Gastroesophageal sphincter (tissue), 4 donors: Measurements from ENCODE around the gene PABPC3. TPM values are rescaled to one million over a fixed set of nuclear protein-coding genes. Genes with fewer than 3 reads are reported as not detected.
A peak's percentile ranks its signal among the peaks of the same experiment; 100 is the strongest.

Source experiments
- ATAC-seq: fragments of 150-250 bp; one replicate; pipeline ENCODE4 v1.9.1; 2016; ENCODE audit warnings: mild to moderate bottlenecking, moderate library complexity
- H3K27ac ChIP-seq, 4 donors: fragments of 200-600 bp; sonication (generic) in 3 of 4; 1 replicate in 3 of 4; 2 replicates in 1 of 4; pipeline ENCODE4 v1.5.1; 2016 to 2019
- H3K27me3 ChIP-seq: fragments of 200-600 bp; sonication (generic); one replicate; pipeline ENCODE4 v1.5.1; 2019
- H3K36me3 ChIP-seq, 2 donors: fragments of 200-600 bp; sonication (generic); one replicate each; pipeline ENCODE4 v1.5.1; 2019; ENCODE audit warnings: control low read depth in 1 of 2
- H3K4me1 ChIP-seq, 3 donors: fragments of 200-600 bp; sonication (generic); 1 replicate in 2 of 3; 2 replicates in 1 of 3; pipeline ENCODE4 v1.5.1; 2016 to 2019; ENCODE audit warnings: control low read depth in 2 of 3
- H3K4me3 ChIP-seq, 2 donors: fragments of 200-600 bp; sonication (generic); one replicate each; pipeline ENCODE4 v1.5.1; 2019; ENCODE audit warnings: mild to moderate bottlenecking in 1 of 2, moderate library complexity in 1 of 2
- H3K9me3 ChIP-seq, 3 donors: fragments of 200-600 bp; sonication (generic); one replicate each; pipeline ENCODE4 v1.5.1; 2017 to 2019; ENCODE audit warnings: control low read depth in 2 of 3
- EP300 ChIP-seq: sonication (generic); formaldehyde crosslinking; IDR thresholded peaks from one replicate; pipeline ENCODE4 v1.6.1; 2017; ENCODE audit warnings: antibody characterized with exemption, mild to moderate bottlenecking
- POLR2A ChIP-seq, 2 donors: fragments of 450-650 bp; IDR thresholded peaks; one replicate each; pipeline ENCODE4 v1.6.1; 2017; ENCODE audit warnings: antibody characterized with exemption in 2 of 2, mild to moderate bottlenecking in 2 of 2, moderate library complexity in 1 of 2
- POLR2AphosphoS5 ChIP-seq: sonication (generic); formaldehyde crosslinking; IDR thresholded peaks from one replicate; pipeline ENCODE4 v1.6.1; 2017; ENCODE audit warnings: antibody characterized with exemption
- WGBS, 2 donors: methylation state at CpG; one replicate each; pipeline ENCODE4 v1.1.5; 2018; ENCODE audit warnings: low coverage in 1 of 2; 5-methylcytosine and 5-hydroxymethylcytosine counted together
- total RNA-seq, 4 donors: library from RNA; depleted of rRNA; stranded (reverse); fragments of >200 nt; gene quantifications; one replicate each; pipeline ENCODE4 v1.1.0, GENCODE V29; 2016
- TF ChIP-seq, protein P1 (sequence below), 4 experiments: fragments of 200-600 bp in 2 of 4; fragments of 450-650 bp in 2 of 4; sonication (generic) in 1 of 4; IDR thresholded peaks; one replicate each; pipeline ENCODE4 v1.5.1; 2017 to 2019; ENCODE audit warnings: antibody characterized with exemption in 4 of 4, mild to moderate bottlenecking in 2 of 4, moderate library complexity in 2 of 4

The PABPC3 gene
- under 1 TPM in 1 of 4 donors, not detected in 3; 0.19 TPM for total RNA-seq

DNA sequence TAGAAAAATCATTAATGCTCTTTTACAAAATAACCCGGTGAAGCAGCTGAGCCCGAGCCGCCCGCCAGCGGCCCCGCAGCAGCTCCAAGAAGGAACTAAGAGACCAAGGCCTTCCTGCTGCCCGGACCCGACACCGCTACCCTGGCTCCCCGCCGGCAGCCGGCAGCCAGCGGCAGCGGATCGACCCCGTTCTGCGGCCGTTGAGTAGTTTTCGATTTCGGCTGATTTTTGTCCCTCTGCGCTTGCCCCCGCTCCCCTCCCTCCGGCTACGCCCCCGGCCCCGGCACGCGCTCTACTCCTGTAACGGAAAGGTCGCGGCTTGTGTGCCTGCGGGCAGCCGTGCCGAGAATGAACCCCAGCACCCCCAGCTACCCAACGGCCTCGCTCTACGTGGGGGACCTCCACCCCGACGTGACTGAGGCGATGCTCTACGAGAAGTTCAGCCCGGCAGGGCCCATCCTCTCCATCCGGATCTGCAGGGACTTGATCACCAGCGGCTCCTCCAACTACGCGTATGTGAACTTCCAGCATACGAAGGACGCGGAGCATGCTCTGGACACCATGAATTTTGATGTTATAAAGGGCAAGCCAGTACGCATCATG, at the start of gene PABPC3:
Gene PABPC3 (plus strand): TSS at position 286 of the 603 bp plus-strand sequence. CDS start 63 bp downstream, at position 349.
- Histone ChIP-seq H3K36me3 (no peaks in the 10 kb centered on the region), H3K27me3 (peaks cover 49% of the 10 kb centered on the region), H3K27ac (no peak within 1 kb of the TSS), H3K4me1 (no peaks in the 10 kb centered on the region), H3K9me3 (peaks cover 0 to 10% (median 0%) of the 10 kb centered on the region in 3 donors), H3K4me3 (peak within 1 kb of the TSS in 1 of 2 donors; percentile 37)
- no peak for TF ChIP-seq POLR2A (IDR thresholded peaks at IDR 0.05)
- no peak for TF ChIP-seq EP300
- no peak for ATAC-seq
- WGBS, 2 donors, result 30 to 33% methylated on average over 2 to 23 of the region's 50 CpGs

DNA sequence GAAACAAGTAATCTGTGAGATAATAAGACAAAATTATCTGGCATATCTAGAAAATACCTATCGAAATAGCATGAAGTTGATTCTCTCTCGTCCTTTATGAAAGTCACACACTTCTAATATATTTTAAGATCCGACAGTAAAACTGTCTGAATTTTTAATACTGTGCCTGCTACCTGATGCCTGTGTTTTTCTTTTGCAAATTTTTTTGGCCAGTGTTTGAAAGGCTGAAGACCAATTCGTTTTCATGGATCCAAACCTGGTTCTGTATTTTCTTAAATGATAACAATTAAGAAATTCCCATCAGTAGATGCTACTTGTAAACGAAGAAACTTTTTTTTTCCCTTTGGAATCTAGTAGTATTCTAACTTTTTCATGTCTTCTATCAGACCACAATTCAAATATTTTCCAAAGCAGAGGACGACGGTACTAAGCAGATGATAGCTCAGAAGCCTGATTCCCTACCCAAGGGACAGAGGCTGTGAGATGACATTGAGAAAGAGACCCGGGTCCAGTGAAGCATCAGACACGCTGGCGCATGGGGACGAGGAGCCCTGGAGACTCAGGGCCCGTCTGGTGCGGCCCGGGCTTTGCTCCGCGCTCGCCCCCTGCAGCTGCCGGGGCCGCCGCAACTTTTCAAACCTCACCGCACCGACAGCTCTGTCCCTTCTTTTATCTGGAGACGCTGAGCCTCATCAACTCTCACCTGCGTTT, 49.5 kb upstream of the PABPC3 start:
- 20 to 36% methylated on average over 12 to 19 of the region's 24 CpGs for WGBS, 2 donors
- Histone ChIP-seq H3K27me3 (peaks cover 86% of the 10 kb centered on the region), H3K27ac (no peak overlapping the region), H3K4me3 (peak overlapping the region in 1 of 2 donors; percentile 47), H3K36me3 (no peaks in the 10 kb centered on the region), H3K4me1 (peaks cover 0 to 14% (median 0%) of the 10 kb centered on the region in 3 donors), H3K9me3 (peaks cover 0 to 11% (median 0%) of the 10 kb centered on the region in 3 donors)
- ATAC-seq, result no peak
- TF ChIP-seq EP300, result no peak

DNA sequence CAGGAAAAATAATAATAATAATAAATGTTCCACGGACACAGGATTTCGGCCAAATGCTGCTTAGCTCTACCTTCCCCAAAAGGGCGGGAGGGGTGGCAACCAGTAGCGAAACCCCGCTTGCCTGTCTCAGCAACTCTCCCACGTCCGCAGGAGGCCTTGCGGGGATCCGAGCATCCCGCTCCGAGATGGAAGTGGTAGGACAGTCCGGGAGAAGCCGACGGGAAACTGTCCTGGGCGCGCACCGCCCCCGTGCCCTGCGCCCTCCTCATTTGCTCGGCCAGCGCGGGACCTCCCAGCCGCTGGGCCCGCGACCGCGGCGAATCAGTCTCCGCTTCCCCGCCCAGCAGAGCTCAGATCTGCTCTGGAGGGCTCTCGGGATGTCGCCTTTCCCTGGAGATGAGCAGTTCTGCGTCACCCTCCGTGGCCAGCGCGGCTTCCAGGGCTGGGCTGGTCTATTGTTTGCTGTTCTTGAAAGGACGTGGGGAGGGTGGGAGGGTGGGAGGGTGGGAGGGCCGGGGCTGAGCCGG, 48.9 kb upstream of the PABPC3 start:
- H3K9me3 ChIP-seq, result peaks cover 0 to 12% (median 0%) of the 10 kb centered on the region in 3 donors
- peak overlapping the region in 1 of 2 donors; percentile 47 for H3K4me3 ChIP-seq
- peaks cover 0 to 14% (median 0%) of the 10 kb centered on the region in 3 donors for H3K4me1 ChIP-seq
- TF ChIP-seq, protein P1, sequence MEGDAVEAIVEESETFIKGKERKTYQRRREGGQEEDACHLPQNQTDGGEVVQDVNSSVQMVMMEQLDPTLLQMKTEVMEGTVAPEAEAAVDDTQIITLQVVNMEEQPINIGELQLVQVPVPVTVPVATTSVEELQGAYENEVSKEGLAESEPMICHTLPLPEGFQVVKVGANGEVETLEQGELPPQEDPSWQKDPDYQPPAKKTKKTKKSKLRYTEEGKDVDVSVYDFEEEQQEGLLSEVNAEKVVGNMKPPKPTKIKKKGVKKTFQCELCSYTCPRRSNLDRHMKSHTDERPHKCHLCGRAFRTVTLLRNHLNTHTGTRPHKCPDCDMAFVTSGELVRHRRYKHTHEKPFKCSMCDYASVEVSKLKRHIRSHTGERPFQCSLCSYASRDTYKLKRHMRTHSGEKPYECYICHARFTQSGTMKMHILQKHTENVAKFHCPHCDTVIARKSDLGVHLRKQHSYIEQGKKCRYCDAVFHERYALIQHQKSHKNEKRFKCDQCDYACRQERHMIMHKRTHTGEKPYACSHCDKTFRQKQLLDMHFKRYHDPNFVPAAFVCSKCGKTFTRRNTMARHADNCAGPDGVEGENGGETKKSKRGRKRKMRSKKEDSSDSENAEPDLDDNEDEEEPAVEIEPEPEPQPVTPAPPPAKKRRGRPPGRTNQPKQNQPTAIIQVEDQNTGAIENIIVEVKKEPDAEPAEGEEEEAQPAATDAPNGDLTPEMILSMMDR (IDR thresholded peaks at IDR 0.05), result no peak
- no peak for TF ChIP-seq POLR2A (IDR thresholded peaks at IDR 0.05)
- TF ChIP-seq EP300, result no peak
- TF ChIP-seq POLR2AphosphoS5, result no peak
- H3K27me3 ChIP-seq, result peaks cover 80% of the 10 kb centered on the region
- H3K36me3 ChIP-seq, result no peaks in the 10 kb centered on the region
- no peak overlapping the region for H3K27ac ChIP-seq
- WGBS, 2 donors, result 0% methylated on average over 1 to 3 of the region's 39 CpGs
- no peak for ATAC-seq

DNA sequence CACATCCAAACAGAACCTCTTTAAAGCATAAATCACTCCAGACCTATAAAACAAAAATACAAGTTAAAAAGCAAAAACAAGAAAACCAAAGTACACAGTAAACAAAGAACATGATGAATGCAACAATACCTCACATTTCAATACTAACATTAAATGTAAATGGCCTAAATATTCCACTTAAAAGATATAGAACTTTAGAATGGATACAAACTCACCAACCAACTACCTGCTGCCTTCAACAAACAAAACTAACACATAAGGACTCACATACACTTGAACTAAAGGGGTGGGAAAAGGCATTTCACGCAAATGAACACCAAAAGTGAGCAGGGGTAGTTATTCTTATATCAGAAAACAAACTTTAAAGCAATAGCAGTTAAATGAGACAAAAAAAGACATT, 44.9 kb upstream of the PABPC3 start:
- no peak overlapping the region for H3K27ac ChIP-seq
- no peak for ATAC-seq
- H3K36me3 ChIP-seq, result no peaks in the 10 kb centered on the region
- TF ChIP-seq POLR2A (IDR thresholded peaks at IDR 0.05), result no peak
- TF ChIP-seq, protein P1 (IDR thresholded peaks at IDR 0.05), result no peak
- no peak for TF ChIP-seq EP300
- TF ChIP-seq POLR2AphosphoS5, result no peak
- 38 to 75% methylated on average over 1 of the region's 1 CpG for WGBS, 2 donors
- H3K9me3 ChIP-seq, result peaks cover 0 to 12% (median 0%) of the 10 kb centered on the region in 3 donors
- H3K27me3 ChIP-seq, result peaks cover 44% of the 10 kb centered on the region
- no peak overlapping the region for H3K4me3 ChIP-seq
- H3K4me1 ChIP-seq, result peaks cover 0 to 14% (median 0%) of the 10 kb centered on the region in 3 donors

DNA sequence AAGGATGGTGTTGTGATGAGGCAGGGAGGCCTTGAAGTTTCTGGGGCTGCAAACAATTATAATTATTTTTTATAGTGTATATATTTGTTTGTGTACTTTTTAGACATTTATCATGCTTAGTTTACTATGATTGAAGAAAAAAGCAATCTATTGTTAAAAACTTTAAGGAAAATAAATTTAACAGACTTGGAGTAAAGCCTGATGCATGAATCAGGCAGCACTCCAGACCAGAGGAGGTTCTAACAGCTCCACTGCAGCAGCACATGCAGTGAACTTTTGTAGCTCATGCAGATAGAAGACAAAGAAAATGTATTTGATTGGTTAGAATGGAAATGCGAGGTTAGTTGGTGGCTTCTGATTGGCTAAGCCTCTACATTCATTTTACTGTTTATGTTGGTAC, 36.8 kb upstream of the PABPC3 start:
- no peak for ATAC-seq
- H3K4me3 ChIP-seq, result no peak overlapping the region
- peaks cover 12% of the 10 kb centered on the region for H3K27me3 ChIP-seq
- H3K4me1 ChIP-seq, result no peaks in the 10 kb centered on the region
- H3K27ac ChIP-seq, result no peak overlapping the region
- TF ChIP-seq, protein P1 (IDR thresholded peaks at IDR 0.05), result no peak
- no peak for TF ChIP-seq POLR2AphosphoS5
- TF ChIP-seq EP300, result no peak
- TF ChIP-seq POLR2A (IDR thresholded peaks at IDR 0.05), result no peak
- 75 to 78% methylated on average over 1 of the region's 1 CpG for WGBS, 2 donors
- H3K9me3 ChIP-seq, result peaks cover 0 to 6% (median 0%) of the 10 kb centered on the region in 3 donors
- H3K36me3 ChIP-seq, result no peaks in the 10 kb centered on the region
